Measurements from ENCODE around the gene ITPA.

DNA sequence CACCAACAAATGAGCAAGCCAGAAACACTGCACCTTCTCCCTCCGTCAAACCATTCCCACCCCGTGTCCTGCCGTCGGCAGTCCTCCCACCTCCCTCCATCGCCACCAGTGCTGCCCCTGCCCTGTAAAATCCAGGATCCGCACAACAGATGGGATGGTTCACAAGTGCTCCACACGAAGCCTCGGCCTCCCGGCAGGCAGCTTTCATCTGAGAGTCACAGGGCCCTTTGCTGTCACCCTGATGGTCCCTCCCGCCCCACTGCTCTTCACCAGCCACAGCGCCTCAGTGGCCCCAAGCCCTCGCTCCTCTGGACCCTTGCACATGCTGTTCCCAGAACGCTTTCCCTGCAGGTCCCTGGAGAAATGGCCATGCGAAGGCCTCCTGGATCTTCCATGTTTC lies 17.6 kb downstream of the ITPA start:
- TF ChIP-seq CTCF (IDR thresholded peaks at IDR 0.05) (no peak), EZH2 (IDR thresholded peaks at IDR 0.05; ENCODE audit: borderline replicate concordance, insufficient read depth, low read depth, low read length, poor library complexity, severe bottlenecking) (no peak)

Data from B cell (primary cell).